Cardiac atrium fibroblast (primary cell): Measurements from ENCODE around the gene NCS1. TPM values are rescaled to one million over a fixed set of nuclear protein-coding genes. Genes with fewer than 3 reads are reported as not detected.

Experiments
- total RNA-seq: library from RNA; depleted of rRNA; stranded (reverse); fragments of >200 nt; gene quantifications from 2 replicates; pipeline ENCODE4 v1.2.3, GENCODE V29; 2015

Gene NCS1
- total RNA-seq = 19.0 and 26.4 TPM in 2 replicates

DNA sequence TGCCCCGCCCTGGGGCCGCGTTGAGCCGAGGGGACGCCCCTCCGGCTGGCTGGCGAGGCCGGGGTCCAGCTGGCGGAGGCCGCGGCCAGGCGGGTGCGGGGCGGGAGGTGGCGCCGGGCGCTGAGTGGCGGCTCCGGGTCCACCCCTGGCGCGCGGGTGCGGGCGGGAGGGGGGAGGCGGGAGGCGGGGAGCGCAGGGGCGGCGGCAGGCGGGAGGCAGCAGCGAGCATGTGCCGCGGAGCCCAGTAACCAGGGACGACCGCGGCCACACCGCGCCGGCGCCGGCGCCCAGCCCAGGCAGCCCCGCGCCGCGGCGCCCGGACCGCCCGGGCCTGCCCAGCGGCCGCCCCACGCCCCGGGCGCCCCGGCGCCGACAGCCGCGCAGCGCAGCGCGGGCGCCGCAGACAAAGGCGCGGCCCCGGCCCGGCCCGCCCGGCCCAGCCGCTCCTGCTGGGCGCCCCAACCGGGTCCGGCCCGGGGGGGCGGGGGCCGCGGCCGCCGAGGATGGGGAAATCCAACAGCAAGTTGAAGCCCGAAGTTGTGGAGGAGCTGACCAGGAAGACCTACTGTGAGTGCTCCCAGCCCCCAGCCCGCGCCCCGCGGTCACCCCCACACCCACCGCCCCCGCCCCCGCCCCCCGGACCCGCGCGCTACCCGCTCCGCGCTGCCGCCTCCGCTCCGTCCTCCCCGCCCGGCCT is at the start of gene NCS1:
NCS1 (plus strand) TSS at position 244 of the 697 bp plus-strand sequence; CDS start at position 504, 260 bp downstream.

GRCh38 chr9:130265431-130266235 is 93.4 kb downstream of the NCS1 start, which contains the start of gene HMCN2:
TSS of gene HMCN2 (plus strand) at chr9:130265760. CDS start at chr9:130265879, 119 bp downstream.

Other genes starting within 250 kb of the NCS1 start
- 26.9 and 29.8 TPM in 2 replicates for gene FNBP1, start 129.2 kb upstream of the NCS1 start, total RNA-seq
- 20.9 and 31.6 TPM in 2 replicates for gene GPR107, start 118.5 kb upstream of the NCS1 start, total RNA-seq
- not detected in 2 replicates for gene HMCN2, start 93.4 kb downstream of the NCS1 start, total RNA-seq